SW480 (cell line): ENCODE data around the gene FMNL3.

Experiments
- DNase-seq: peaks from one replicate; pipeline ENCODE4 v3.0.0-alpha.2; 2016; ENCODE audit warnings: low spot score

Gene FMNL3

GRCh38 chr12:49678711-49679110 lies 28.5 kb downstream of the FMNL3 start:
- DNase-seq = no peak

DNA sequence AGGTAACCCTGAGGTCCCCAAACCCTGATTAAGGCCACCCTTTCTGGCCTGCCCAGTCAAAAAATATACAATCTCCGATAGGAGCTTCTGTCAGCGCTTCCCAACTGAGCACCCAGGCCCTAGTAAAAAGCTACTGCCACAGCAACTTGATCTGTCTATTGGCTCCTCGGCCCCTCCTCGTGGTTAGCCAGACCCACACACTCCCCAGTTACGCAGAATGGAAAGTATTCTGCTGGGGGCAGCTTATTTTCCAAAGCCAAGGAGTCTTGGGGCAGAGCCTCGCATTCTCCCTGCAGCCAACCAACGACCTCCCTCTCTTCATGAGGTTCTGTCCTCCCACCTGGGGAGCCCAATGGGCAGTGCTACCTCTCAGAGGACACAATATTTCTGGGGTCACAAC lies 32.1 kb downstream of the FMNL3 start:
- no peak for DNase-seq

- no peak for DNase-seq
Measured at GRCh38 chr12:49674318-49674981, 32.8 kb downstream of the FMNL3 start.

GRCh38 chr12:49673446-49674317 lies 33.5 kb downstream of the FMNL3 start:
- DNase-seq = no peak

DNA sequence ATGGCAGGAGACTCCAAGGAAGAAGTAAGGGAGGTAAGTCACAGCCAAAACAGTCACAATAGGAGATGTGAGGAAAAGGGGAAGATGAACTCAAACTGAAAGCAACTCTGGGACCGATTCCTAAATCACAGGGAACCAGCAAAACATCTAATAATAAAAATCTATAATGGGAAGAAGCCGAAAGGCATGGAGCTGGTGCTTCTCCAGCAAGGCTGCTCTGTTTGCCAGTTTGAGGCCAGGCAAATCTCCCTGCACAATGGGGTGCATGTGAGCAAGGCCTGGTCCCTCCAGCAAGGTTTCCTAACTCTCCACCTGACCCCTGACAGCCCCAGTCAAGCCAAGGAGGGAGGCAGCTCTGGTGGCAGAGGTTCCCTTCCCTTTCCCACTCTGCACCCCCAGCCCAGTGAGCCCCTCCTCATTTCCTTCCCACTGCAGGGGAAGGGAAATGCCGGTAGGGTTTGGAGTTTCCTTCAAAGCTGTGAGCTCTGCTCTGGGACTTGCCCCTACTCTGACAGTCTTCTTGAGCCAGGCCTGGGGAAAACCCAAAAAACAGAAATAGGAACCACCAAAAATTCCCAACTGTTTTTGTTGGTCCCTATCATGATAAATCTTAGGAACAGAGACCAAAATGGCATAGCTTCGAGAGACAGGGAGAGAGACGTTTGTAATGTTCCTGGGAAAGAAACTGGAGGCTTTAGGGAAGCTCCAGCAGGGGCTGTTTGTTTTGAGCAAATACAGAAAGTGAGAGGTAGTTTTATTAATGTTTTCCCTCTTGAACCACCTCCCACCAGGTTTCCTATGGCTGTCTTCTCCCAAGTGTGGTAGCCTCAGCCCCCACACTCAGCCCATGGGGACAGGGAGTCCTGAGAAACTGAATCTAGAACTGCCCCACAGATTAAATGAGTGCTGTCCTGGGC lies 34.6 kb downstream of the FMNL3 start:
- no peak for DNase-seq

DNA sequence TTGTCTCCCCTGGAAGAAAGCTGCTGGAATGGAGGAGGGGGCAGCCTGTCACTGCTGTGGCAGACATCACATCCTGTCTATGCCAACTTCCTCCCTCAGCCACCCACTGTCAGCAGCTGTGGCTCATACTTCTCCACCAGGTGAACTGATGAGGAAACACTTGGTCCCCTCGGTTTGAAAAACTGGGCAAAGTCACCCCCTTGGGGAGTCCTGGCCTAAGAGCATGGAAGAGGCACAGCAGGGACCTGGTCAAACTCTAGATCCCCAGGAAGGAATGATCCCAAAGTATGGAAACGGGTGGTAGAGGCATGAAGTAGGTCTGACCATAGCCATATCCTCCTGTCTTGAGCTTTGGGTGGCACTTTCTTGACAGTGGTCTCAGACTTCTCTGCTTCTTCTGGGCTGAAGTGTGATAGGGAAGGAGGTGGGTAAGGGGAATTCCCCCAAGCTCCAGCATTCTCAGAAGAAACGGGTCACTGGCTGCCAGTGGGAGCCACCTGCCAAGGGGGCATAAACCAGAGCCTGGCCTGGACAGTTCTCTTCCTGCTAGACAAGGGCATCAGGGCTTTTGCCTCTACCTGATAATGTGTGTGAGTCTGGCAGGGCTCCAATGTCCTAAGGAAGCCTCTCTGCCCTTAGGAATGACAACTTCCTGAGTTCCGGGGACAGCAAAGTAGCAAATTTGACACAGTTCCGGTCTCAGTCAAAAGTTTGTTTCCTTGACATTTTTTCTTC lies 36.0 kb downstream of the FMNL3 start:
- no peak for DNase-seq

- DNase-seq = no peak
Measured at GRCh38 chr12:49669796-49670195, 37.4 kb downstream of the FMNL3 start.

- no peak for DNase-seq
Measured at GRCh38 chr12:49667325-49668090, 39.7 kb downstream of the FMNL3 start.

DNA sequence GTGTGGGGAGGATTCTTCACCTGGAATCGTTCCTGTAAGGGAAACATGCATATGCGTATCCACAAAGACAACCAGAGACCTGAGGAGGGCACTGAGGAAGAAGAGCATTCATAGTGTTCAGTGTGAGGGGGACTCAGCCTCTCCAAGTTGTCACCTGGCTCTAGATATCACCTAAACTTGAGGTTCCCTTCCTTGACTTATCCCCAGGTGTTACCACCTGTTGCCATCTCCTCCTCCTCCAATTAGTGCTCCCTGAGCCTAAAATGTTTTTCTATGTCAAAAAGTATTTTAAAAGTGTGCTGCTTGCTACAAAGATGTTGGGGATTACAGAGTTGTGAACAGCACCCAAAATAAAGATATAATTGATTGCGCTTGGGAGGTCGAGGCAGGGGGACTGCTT lies 41.0 kb downstream of the FMNL3 start:
- DNase-seq = no peak

GRCh38 chr12:49665384-49665783 lies 41.8 kb downstream of the FMNL3 start:
- DNase-seq = no peak

DNA sequence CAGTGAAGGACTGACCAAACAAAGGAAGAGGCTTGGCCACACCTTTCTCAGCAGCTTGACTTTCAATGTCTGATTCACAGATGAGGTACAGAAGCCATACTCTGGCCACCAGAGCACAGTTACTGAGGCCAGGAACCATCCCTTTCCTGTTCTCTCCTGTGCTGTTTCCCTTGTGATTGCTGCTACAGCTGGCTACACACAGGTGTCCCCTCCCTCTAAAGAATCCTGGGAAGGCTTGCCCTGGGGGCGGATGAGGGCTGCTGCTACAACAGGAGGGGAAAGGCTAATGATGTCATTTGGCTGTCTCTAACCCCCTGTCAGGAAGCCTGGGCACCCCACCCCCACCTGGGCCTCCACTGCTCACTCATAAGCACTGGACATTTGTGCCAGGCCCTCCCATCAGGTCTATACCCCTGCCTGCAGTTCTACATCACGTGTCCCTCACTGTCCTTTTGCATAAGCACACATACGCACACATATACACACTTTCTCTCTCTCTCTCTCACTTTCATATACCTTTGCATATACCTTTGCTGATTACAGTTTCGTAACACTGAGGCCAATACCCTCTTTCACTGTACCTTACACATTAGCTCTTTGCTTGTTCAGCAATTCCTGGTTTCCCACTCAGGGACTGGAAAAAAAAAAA lies 42.5 kb downstream of the FMNL3 start:
- DNase-seq = no peak

DNA sequence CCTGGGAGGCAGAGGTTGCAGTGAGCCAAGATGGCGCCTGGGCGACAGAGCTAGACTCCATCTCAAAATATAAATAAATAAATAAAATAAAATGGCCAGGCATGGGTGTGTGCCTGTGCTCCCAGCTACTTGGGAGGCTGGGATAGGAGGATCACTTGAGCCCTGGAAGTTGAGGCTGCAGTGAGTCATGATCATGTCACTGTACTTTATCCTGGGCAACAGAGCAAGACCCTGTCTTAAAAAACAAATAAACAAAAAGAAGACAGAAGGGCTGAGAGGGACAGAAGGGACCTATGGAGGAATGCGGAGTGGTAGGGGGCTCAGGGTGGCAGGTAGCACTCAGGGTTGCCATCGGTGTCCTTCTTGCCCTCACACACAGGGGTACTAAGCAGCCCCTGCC lies 43.0 kb downstream of the FMNL3 start:
- no peak for DNase-seq

DNA sequence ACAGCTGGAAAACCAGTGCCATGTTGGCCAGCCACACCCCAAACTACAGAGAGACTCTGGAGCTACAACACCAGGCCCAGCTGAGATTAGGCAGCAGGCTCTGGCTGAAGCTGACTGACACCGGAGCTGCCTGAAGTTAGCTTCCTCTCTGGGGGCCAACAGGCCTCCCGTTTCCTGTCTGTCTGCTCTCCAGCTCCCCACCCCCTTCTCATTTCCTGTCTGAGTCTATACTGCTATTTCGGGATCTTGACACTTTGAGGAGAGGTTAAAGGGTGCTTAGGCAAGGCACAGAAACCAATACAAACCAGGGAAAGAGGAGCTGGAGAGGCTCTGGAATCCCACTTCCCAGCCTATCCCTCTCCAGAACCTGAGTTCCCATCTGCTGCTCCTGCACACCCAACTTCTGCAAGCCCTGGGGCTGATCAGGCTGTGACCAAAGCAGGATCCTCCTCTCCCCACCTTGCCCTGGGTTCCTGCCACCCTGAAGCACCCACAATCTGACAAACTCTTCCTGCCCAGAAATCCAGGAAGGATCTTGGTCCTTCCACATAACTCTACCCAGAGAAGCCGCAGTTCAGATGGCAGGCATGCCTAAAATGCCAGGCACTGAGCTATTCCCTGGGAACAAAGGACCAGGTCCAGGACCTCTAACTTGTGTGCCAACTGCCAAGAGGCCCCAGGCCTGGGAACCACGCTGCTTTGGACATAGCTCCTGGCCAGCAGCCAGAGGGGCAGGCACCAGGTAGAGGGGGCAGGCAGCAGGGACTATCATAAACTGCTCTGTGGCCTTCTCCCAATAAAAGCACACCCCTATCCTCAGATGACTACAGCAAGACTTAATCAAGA lies 44.0 kb downstream of the FMNL3 start:
- peak; percentile 7 for DNase-seq

- DNase-seq = no peak
Measured at GRCh38 chr12:49661746-49662145, 45.5 kb downstream of the FMNL3 start.

DNA sequence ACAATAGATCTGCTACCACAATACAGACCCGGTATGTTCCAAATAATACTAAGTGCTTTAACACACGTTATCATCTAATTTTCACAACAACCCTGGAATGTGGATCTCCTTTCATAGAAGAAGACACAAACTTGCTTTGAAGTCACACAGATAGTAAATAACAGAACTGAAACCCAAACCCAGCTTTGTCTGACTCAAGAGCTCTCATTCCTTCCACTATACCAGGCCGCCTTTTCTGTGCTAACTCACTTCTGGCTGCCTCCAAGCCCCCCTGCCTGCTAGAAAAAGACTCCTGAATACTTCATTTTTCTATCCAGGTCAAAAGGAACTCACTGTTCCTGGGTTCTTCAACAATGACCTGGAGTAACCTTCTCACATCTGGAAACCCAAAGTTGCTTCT lies 46.0 kb downstream of the FMNL3 start:
- DNase-seq = no peak

DNA sequence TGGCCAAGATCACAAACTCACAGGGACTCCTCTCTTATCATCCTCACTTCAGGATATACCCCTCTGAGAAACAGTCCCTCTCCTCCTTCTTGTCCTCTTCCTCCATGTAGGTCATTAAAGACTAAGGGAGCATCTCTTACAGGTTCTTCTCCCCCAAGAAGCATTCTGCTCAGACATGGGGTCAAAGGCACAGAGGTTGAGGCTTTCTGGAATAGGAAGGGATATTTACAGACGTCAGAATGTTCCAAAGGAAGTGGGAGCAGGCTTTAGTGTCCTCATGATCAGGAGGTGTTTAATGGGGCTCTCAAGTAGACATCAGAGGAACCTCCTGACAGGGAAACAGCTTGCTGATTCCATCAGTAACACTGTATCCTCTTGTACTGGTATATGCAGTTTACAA lies 47.5 kb downstream of the FMNL3 start:
- DNase-seq = no peak

DNA sequence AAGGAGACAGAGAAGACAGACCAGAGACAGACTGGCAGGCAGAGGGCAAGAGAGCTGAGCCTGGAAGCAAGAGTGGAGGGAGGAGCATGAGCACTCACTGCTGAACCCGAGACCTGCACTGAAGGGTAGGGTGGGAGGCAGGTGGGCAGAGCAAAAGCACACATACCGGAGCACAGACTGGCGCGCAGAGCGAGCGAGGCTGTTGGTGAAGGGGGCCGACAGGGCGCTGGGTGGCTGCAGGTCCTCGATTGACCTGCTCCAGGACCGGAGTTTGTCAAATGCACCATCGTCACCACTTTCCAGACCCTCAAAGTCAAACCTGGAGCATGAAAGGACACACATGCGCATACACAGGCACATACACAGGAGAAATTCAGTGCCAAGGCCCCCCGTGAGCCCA lies 48.9 kb downstream of the FMNL3 start:
- DNase-seq = no peak

DNA sequence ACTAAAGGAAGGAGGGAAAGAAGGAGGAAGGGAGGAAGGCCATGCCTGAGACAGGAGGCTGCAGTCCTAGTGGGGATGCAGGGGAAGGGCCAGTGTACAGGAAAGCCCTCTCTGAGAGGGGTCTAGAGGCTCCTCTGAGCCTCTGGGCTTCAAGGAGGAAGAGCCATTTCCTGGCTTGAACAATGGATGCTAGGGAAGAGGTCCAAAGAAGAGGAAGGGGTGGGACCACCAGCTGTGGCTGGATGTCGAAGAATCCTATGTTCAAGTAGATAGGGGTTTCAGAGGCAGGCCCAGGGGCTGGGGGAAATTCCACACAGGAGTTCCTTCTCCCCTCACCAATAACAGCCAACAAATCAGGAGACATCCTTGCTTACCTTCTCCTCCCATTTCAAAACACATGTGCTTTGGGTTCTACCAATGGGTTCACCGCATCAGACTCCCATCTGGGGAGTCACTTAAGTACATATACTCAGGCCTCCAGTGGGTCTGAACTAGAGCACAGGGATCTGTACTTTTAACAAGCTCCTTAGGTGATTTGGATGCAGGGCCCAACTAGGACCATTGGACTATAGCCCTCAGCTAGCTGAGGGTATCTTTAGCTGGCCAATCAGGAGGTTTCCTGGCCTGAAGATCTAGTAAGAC lies 51.5 kb downstream of the FMNL3 start:
- DNase-seq = no peak

GRCh38 chr12:49654715-49655114 lies 52.5 kb downstream of the FMNL3 start:
- DNase-seq = no peak
